Kidney epithelial cell (primary cell): Measurements from ENCODE around the gene HEPACAM. TPM values are rescaled to one million over a fixed set of nuclear protein-coding genes. Genes with fewer than 3 reads are reported as not detected.
A peak's percentile ranks its signal among the peaks of the same experiment; 100 is the strongest.

Source experiments
- DNase-seq: peaks from one replicate; pipeline ENCODE4 v3.0.0-alpha.2; 2010; ENCODE audit warnings: low read depth
- H3K27me3 ChIP-seq: 2 replicates; pipeline ENCODE4 v1.6.0; 2011; ENCODE audit warnings: low read length; ENCODE audit not compliant: control insufficient read depth, insufficient read depth
- H3K36me3 ChIP-seq: 2 replicates; pipeline ENCODE4 v1.5.1; 2011; ENCODE audit warnings: low read length; ENCODE audit not compliant: control insufficient read depth, insufficient read depth
- H3K4me3 ChIP-seq: 2 replicates; pipeline ENCODE4 v1.5.1; 2011; ENCODE audit warnings: low read depth, mild to moderate bottlenecking, control low read depth, low read length
- CTCF ChIP-seq: IDR thresholded peaks from 2 replicates; pipeline ENCODE4 v1.5.1; 2011; ENCODE audit warnings: mild to moderate bottlenecking, moderate library complexity, low read length, control low read depth, inconsistent platforms; ENCODE audit not compliant: insufficient read depth, poor library complexity, severe bottlenecking
- total RNA-seq: library from RNA; depleted of rRNA; stranded (reverse); fragments of >200 nt; gene quantifications from 2 replicates; pipeline ENCODE4 v1.2.3, GENCODE V29; 2015

Gene HEPACAM
- total RNA-seq, 1 donor from 2014 or later: 0.17 TPM

- H3K4me3 ChIP-seq: no peak overlapping the region
- DNase-seq: no peak
- H3K36me3 ChIP-seq: no peaks in the 10 kb centered on the region
- no peaks in the 10 kb centered on the region for H3K27me3 ChIP-seq
- TF ChIP-seq CTCF: no peak
Observed at GRCh38 chr11:124928942-124929665, 6.7 kb downstream of the HEPACAM start.

DNA sequence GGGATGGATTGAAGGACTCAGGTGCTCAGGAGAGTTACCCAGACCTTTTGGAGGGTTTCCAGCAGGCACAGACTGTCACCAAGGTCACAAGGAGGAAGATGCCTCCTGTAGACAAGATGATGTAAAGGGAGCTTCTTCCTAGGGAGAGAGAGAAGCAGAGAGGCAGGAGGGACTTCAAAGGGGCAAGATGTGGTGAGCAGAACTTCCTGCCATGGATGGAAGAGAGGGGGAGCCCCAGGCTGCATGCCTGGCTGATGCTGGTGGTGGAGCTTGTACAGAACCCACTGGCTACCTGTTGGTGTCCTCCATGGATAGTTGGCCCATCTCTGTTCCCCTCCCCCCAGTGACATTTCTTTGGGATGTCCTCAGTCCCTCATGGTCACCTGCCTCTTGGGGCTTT is 12.6 kb downstream of the HEPACAM start:
- Histone ChIP-seq H3K36me3 (no peaks in the 10 kb centered on the region), H3K27me3 (no peaks in the 10 kb centered on the region), H3K4me3 (no peak overlapping the region)
- no peak for TF ChIP-seq CTCF
- no peak for DNase-seq

GRCh38 chr11:124922831-124923230 is 13.0 kb downstream of the HEPACAM start:
- Histone ChIP-seq H3K27me3 (no peaks in the 10 kb centered on the region), H3K36me3 (no peaks in the 10 kb centered on the region), H3K4me3 (no peak overlapping the region)
- DNase-seq: no peak
- no peak for TF ChIP-seq CTCF

DNA sequence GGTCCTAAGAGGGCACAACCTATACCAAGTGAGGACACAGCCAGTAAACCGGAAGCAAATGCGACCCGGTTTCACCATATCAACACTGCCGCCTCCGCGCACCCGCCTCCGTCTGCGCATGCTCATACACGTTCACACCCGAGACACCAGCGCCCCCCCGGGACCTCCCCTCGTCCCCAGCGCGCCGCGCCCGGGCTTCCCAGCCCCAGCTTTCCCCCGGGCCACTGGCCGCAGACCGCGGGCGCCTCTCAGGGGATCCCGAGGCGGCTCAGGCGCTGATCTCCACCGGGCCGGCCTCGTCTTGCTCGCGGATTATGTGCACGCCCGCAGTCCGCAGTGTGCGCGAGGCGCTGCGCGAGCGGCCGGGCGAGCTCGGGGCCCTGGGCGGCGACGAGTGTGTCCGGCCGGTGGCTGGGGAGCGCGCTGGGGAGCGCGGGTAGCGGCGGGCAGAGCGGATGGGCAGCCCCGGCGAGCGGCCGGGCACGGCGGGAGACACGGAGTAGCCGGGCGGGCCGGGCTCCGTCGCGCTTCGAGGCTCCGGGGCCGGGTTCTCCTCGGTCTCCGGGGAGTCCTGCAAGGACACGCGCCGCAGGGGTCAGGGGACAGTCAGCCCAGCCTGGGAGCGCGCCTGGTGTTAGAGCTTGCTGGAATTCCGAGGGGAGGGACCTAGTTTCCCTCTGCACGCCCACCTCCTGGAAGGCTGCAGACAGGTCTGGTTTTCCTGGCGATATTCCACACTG is 14.8 kb downstream of the HEPACAM start:
- H3K4me3 ChIP-seq: peak overlapping the region; percentile 43
- DNase-seq: no peak
- no peaks in the 10 kb centered on the region for H3K27me3 ChIP-seq
- no peaks in the 10 kb centered on the region for H3K36me3 ChIP-seq
- no peak for TF ChIP-seq CTCF

- no peak for TF ChIP-seq CTCF
- H3K36me3 ChIP-seq: no peaks in the 10 kb centered on the region
- H3K27me3 ChIP-seq: no peaks in the 10 kb centered on the region
- H3K4me3 ChIP-seq: no peak overlapping the region
- no peak for DNase-seq
Observed at GRCh38 chr11:124920356-124920755, 15.5 kb downstream of the HEPACAM start.
